Astrocyte (in vitro differentiated cells and primary cell): Measurements from ENCODE around the gene PBRM1. TPM values are rescaled to one million over a fixed set of nuclear protein-coding genes. Genes with fewer than 3 reads are reported as not detected.
A peak's percentile ranks its signal among the peaks of the same experiment; 100 is the strongest.

ENCODE experiments used
- DNase-seq: peaks from one replicate; pipeline ENCODE4 v3.0.0-alpha.2; 2010; ENCODE audit warnings: low read depth
- FAIRE-seq: peaks from 2 replicates; lab custom pipeline; 2011; peaks lifted over from hg19 to GRCh38; lab: Jason Lieb, UNC
- H2AFZ ChIP-seq: 2 replicates; pipeline ENCODE4 v1.6.0; 2012; ENCODE audit warnings: low read depth, low read length, inconsistent platforms
- H3K27ac ChIP-seq: 2 replicates; pipeline ENCODE4 v1.5.1; 2011; ENCODE audit warnings: low read depth, low read length, inconsistent platforms
- H3K27me3 ChIP-seq: 2 replicates; pipeline ENCODE4 v1.6.0; 2011; ENCODE audit warnings: low read length, inconsistent platforms; ENCODE audit not compliant: insufficient read depth
- H3K36me3 ChIP-seq: 2 replicates; pipeline ENCODE4 v1.5.1; 2011; ENCODE audit warnings: low read length, inconsistent platforms; ENCODE audit not compliant: insufficient read depth
- H3K4me1 ChIP-seq: 2 replicates; pipeline ENCODE4 v1.5.1; 2011; ENCODE audit warnings: low read length, inconsistent platforms; ENCODE audit not compliant: insufficient read depth
- H3K4me2 ChIP-seq: 2 replicates; pipeline ENCODE4 v1.6.0; 2012; ENCODE audit warnings: low read length, inconsistent platforms
- H3K4me3 ChIP-seq: 2 replicates; pipeline ENCODE4 v1.5.1; 2011; ENCODE audit warnings: low read depth, mild to moderate bottlenecking, low read length, inconsistent platforms; ENCODE audit not compliant: insufficient read depth
- H3K79me2 ChIP-seq: 2 replicates; pipeline ENCODE4 v1.6.0; 2012; ENCODE audit warnings: mild to moderate bottlenecking, low read length, inconsistent platforms; ENCODE audit not compliant: insufficient read depth
- H3K9ac ChIP-seq: 2 replicates; pipeline ENCODE4 v1.6.0; 2012; ENCODE audit warnings: mild to moderate bottlenecking, low read length, inconsistent platforms
- H3K9me3 ChIP-seq: 2 replicates; pipeline ENCODE4 v1.5.1; 2012; ENCODE audit warnings: low read depth, mild to moderate bottlenecking, low read length, inconsistent platforms; ENCODE audit not compliant: insufficient read depth
- H4K20me1 ChIP-seq: 2 replicates; pipeline ENCODE4 v1.6.0; 2012; ENCODE audit warnings: low read length, inconsistent platforms; ENCODE audit not compliant: insufficient read depth
- H3K27ac Mint-ChIP-seq: one replicate; pipeline ENCODE4 v1.8.0; 2021; ENCODE audit warnings: mild to moderate bottlenecking, mixed read lengths; ENCODE audit not compliant: unreplicated experiment
- H3K27me3 Mint-ChIP-seq: one replicate; pipeline ENCODE4 v1.8.0; 2021; ENCODE audit warnings: low read depth, mixed read lengths; ENCODE audit not compliant: unreplicated experiment
- H3K36me3 Mint-ChIP-seq: one replicate; pipeline ENCODE4 v1.8.0; 2021; ENCODE audit warnings: low read depth, mixed read lengths; ENCODE audit not compliant: unreplicated experiment
- H3K4me1 Mint-ChIP-seq: one replicate; pipeline ENCODE4 v1.8.0; 2021; ENCODE audit warnings: low read depth, mixed read lengths; ENCODE audit not compliant: unreplicated experiment
- H3K4me3 Mint-ChIP-seq: one replicate; pipeline ENCODE4 v1.8.0; 2021; ENCODE audit warnings: mild to moderate bottlenecking, moderate library complexity, mixed read lengths; ENCODE audit not compliant: unreplicated experiment
- H3K9me3 Mint-ChIP-seq: one replicate; pipeline ENCODE4 v1.8.0; 2021; ENCODE audit warnings: mild to moderate bottlenecking, mixed read lengths; ENCODE audit not compliant: unreplicated experiment
- CTCF ChIP-seq: IDR thresholded peaks from 2 replicates; pipeline ENCODE4 v1.5.1; 2011; ENCODE audit warnings: low read depth, mild to moderate bottlenecking, inconsistent platforms, low read length, moderate library complexity; ENCODE audit not compliant: insufficient read depth
- EZH2 ChIP-seq: IDR thresholded peaks from 2 replicates; pipeline ENCODE4 v1.6.1; 2012; ENCODE audit warnings: mild to moderate bottlenecking, low read length, inconsistent platforms; ENCODE audit not compliant: insufficient read depth
- total RNA-seq: library from RNA; stranded (reverse); gene quantifications from 2 replicates; pipeline ENCODE4 v1.2.1, GENCODE V29; 2021

PBRM1 gene
- total RNA-seq, 1 donor from 2014 or later, result 54.5 TPM

- Mint-ChIP-seq H3K36me3 (peaks cover 15% of the 10 kb centered on the region), H3K4me1 (peaks cover 10% of the 10 kb centered on the region), H3K27me3 (no peaks in the 10 kb centered on the region), H3K9me3 (no peaks in the 10 kb centered on the region), H3K27ac (peak overlapping the region; percentile 41), H3K4me3 (no peak overlapping the region)
- peak overlapping the region; percentile 41 for H3K4me2 ChIP-seq
- H3K27ac ChIP-seq, result peak overlapping the region; percentile 32
- peaks cover 22% of the 10 kb centered on the region for H3K36me3 ChIP-seq
- DNase-seq (peak; percentile 43), FAIRE-seq (no peak)
- H3K4me3 ChIP-seq, result no peak overlapping the region
- peaks cover 34% of the 10 kb centered on the region for H3K4me1 ChIP-seq
- TF ChIP-seq EZH2, result no peak
- TF ChIP-seq CTCF, result no peak
- peak overlapping the region; percentile 20 for H3K9ac ChIP-seq
- H3K9me3 ChIP-seq, result no peaks in the 10 kb centered on the region
- H4K20me1 ChIP-seq, result peaks cover 69% of the 10 kb centered on the region
- H2AFZ ChIP-seq, result no peak overlapping the region
- H3K27me3 ChIP-seq, result no peaks in the 10 kb centered on the region
- H3K79me2 ChIP-seq, result peaks cover 62% of the 10 kb centered on the region
Observed at GRCh38 chr3:52529376-52530333, 156.1 kb downstream of the PBRM1 start.

DNA sequence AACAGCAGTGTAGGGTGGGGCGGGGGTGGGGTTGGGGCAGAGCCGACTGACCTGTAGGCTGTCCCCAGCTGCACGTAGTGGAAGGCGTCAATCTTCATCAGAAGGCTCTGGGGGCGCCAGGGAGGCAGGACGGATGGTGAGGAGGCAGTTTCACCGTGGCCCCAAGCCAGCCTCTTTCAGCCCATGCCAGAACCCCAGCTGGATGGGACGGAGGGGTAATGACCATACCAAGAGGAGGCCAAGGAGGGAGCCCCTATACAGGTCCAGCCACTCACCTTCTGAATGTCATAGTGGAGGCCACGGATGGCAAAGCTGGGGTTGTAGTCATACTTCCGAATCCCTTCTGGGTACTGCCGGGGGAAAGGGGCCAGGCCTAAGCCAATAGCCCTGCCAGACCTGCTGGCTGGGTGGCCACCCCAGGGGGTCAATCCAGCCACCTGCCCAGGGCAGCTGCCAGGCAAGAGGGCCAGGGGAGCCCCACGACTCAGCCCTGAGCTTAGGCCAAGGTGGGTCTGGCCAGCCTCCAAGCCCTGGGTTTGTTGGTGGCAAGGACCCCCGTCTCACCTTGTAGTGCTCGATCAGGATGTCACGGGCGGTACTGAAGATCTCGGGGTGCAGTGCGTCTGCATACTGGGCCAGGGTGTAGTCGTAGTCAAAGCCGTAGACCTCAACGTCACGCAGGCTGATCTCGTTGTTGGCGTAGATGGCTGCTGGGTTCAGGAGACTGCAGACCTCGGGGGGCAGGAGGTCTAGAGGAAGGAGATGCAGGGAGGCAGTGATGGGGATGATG lies 156.9 kb downstream of the PBRM1 start:
- Histone ChIP-seq H3K4me3 (no peak overlapping the region), H3K36me3 (peaks cover 29% of the 10 kb centered on the region), H3K9me3 (no peaks in the 10 kb centered on the region), H4K20me1 (peaks cover 77% of the 10 kb centered on the region), H2AFZ (no peak overlapping the region), H3K27me3 (no peaks in the 10 kb centered on the region), H3K9ac (no peak overlapping the region), H3K4me2 (no peak overlapping the region), H3K79me2 (peaks cover 55% of the 10 kb centered on the region), H3K27ac (no peak overlapping the region), H3K4me1 (peaks cover 29% of the 10 kb centered on the region)
- no peak overlapping the region for H3K4me3 Mint-ChIP-seq
- peaks cover 22% of the 10 kb centered on the region for H3K36me3 Mint-ChIP-seq
- FAIRE-seq, result no peak
- no peaks in the 10 kb centered on the region for H3K9me3 Mint-ChIP-seq
- H3K27ac Mint-ChIP-seq, result peak overlapping the region; percentile 41
- peaks cover 10% of the 10 kb centered on the region for H3K4me1 Mint-ChIP-seq
- TF ChIP-seq CTCF (no peak), EZH2 (no peak)
- DNase-seq, result no peak
- H3K27me3 Mint-ChIP-seq, result no peaks in the 10 kb centered on the region
